Measurements from ENCODE around the gene HEXIM1.
A peak's percentile ranks its signal among the peaks of the same experiment; 100 is the strongest.

The HEXIM1 gene

GRCh38 chr17:45130681-45131615 is 17.3 kb upstream of the HEXIM1 start:
- DNase-seq (ENCODE audit: low spot score): no peak

- DNase-seq (ENCODE audit: low spot score): no peak
Measured at GRCh38 chr17:45131616-45132319, 16.5 kb upstream of the HEXIM1 start.

- DNase-seq (ENCODE audit: low spot score): no peak
Measured at GRCh38 chr17:45132320-45132571, 16.0 kb upstream of the HEXIM1 start, which contains the start of gene PLCD3. PLCD3 (minus strand) TSS chr17:45132515; CDS start chr17:45132410, 105 bp downstream.

GRCh38 chr17:45132572-45133463 is 15.5 kb upstream of the HEXIM1 start:
- DNase-seq (ENCODE audit: low spot score): peak; percentile 85

GRCh38 chr17:45135192-45135977 is 12.9 kb upstream of the HEXIM1 start, which contains the start of gene ACBD4:
ACBD4 (plus strand) TSS chr17:45135687; CDS start chr17:45136145, 458 bp downstream.
- DNase-seq (ENCODE audit: low spot score): peak; percentile 97

- no peak for DNase-seq (ENCODE audit: low spot score)
Measured at GRCh38 chr17:45135978-45136791, 12.1 kb upstream of the HEXIM1 start.

- no peak for DNase-seq (ENCODE audit: low spot score)
Measured at GRCh38 chr17:45136846-45137560, 11.3 kb upstream of the HEXIM1 start.

- no peak for DNase-seq (ENCODE audit: low spot score)
Measured at GRCh38 chr17:45137561-45138305, 10.5 kb upstream of the HEXIM1 start.

GRCh38 chr17:45138911-45139532 is 9.3 kb upstream of the HEXIM1 start:
- no peak for DNase-seq (ENCODE audit: low spot score)

GRCh38 chr17:45139533-45139920 is 8.7 kb upstream of the HEXIM1 start:
- DNase-seq (ENCODE audit: low spot score): no peak

GRCh38 chr17:45143094-45143670 is 5.1 kb upstream of the HEXIM1 start:
- no peak for DNase-seq (ENCODE audit: low spot score)

GRCh38 chr17:45143767-45144198 is 4.5 kb upstream of the HEXIM1 start:
- DNase-seq (ENCODE audit: low spot score): no peak

GRCh38 chr17:45144199-45145034 is 3.9 kb upstream of the HEXIM1 start:
- DNase-seq (ENCODE audit: low spot score): no peak

- DNase-seq (ENCODE audit: low spot score): no peak
Measured at GRCh38 chr17:45145035-45145389, 3.3 kb upstream of the HEXIM1 start.

GRCh38 chr17:45146166-45146565 is 2.1 kb upstream of the HEXIM1 start:
- no peak for DNase-seq (ENCODE audit: low spot score)

GRCh38 chr17:45146592-45146889 is 1.7 kb upstream of the HEXIM1 start:
- DNase-seq (ENCODE audit: low spot score): no peak

- DNase-seq (ENCODE audit: low spot score): peak; percentile 70
Measured at GRCh38 chr17:45146890-45147580, 1.2 kb upstream of the HEXIM1 start.

All from kidney capillary endothelial cell (primary cell).